HepG2 (cell line): ENCODE results near the gene SFMBT1. TPM values are rescaled to one million over a fixed set of nuclear protein-coding genes. Genes with fewer than 3 reads are reported as not detected.

Experiments used
- ATAC-seq: fragments of 200-7000 bp; cut with Tn5 transposase; 3 replicates; pipeline ENCODE4 v1.9.1; 2020; ENCODE audit warnings: mild to moderate bottlenecking, moderate library complexity
- BruUV-seq: library from RNA; stranded (reverse); fragments of 400-500 nt; replicated peaks from 2 replicates; lab custom pipeline; 2021; lab: Mats Ljungman, UMichigan
- CTCF ChIA-PET: fragments of 300-600 bp; formaldehyde crosslinking; extraction: SDS; loops from one replicate; lab custom pipeline; 2021; ENCODE audit warnings: low total read pairs, inconsistent platforms, low intra/inter-chr PET ratio; lab: Yijun Ruan, JAX
- POLR2A ChIA-PET: fragments of 350-600 bp; sonication (Branson Sonifier 250); formaldehyde crosslinking; loops from one replicate; lab custom pipeline; 2020; ENCODE audit warnings: antibody characterized with exemption, inconsistent platforms; lab: Yijun Ruan, JAX
- DNase-seq: peaks from one replicate; pipeline ENCODE4 v3.0.0-alpha.2; 2015; ENCODE audit warnings: low spot score
- FAIRE-seq: peaks from 3 replicates; lab custom pipeline; 2011; peaks lifted over from hg19 to GRCh38; lab: Jason Lieb, UNC
- H2AFZ ChIP-seq: one replicate; pipeline ENCODE4 v1.6.1; 2011; ENCODE audit warnings: low read length, inconsistent platforms
- H3K27ac ChIP-seq: fragments of 300-600 bp; 3 replicates; pipeline ENCODE4 v1.8.0; 2011; ENCODE audit warnings: mixed run types, mild to moderate bottlenecking, mixed read lengths, low read length, inconsistent platforms; ENCODE audit not compliant: insufficient read depth; ENCODE audit errors: extremely low read length
- H3K27me3 ChIP-seq, 2 experiments: fragments of 200-600 bp in 1 of 2; 2 replicates in 1 of 2; 3 replicates in 1 of 2; pipeline versions ENCODE4 v1.6.0 to v1.8.0; 2011; ENCODE audit warnings: low read length in 2 of 2, mild to moderate bottlenecking in 2 of 2, moderate library complexity in 2 of 2, inconsistent platforms in 1 of 2; ENCODE audit not compliant: insufficient read depth in 2 of 2, control insufficient read depth in 1 of 2
- H3K36me3 ChIP-seq, 2 experiments: fragments of 200-600 bp in 1 of 2; replicated peaks in 1 of 2; 2 replicates in 1 of 2; 3 replicates in 1 of 2; pipeline versions ENCODE4 v1.5.1 to v1.8.0; 2011; ENCODE audit warnings: low read length in 2 of 2, inconsistent platforms in 1 of 2; ENCODE audit not compliant: insufficient read depth in 2 of 2, control insufficient read depth in 1 of 2
- H3K4me1 ChIP-seq: 2 replicates; pipeline ENCODE4 v1.5.1; 2012; ENCODE audit warnings: low read length, inconsistent platforms; ENCODE audit not compliant: insufficient read depth
- H3K4me2 ChIP-seq: 2 replicates; pipeline ENCODE4 v1.6.0; 2011; ENCODE audit warnings: low read depth, low read length, inconsistent platforms
- H3K4me3 ChIP-seq, 3 experiments: fragments of 200-600 bp in 1 of 3; sonication (generic), shearing (Covaris generic) in 1 of 3; replicated peaks in 1 of 3; 2 replicates each; pipeline ENCODE4 v1.5.1; 2011 to 2016; ENCODE audit warnings: low read length in 3 of 3, inconsistent platforms in 2 of 3, low read depth in 2 of 3, mild to moderate bottlenecking in 2 of 3, control low read depth in 1 of 3, mixed read lengths in 1 of 3; ENCODE audit not compliant: insufficient read depth in 1 of 3
- H3K79me2 ChIP-seq: one replicate; pipeline ENCODE4 v1.6.1; 2011; ENCODE audit warnings: low read length, inconsistent platforms; ENCODE audit not compliant: insufficient read depth
- H3K9ac ChIP-seq: 2 replicates; pipeline ENCODE4 v1.6.0; 2011; ENCODE audit warnings: mild to moderate bottlenecking, low read depth, low read length, inconsistent platforms; ENCODE audit not compliant: insufficient read depth
- H3K9me3 ChIP-seq: 2 replicates; pipeline ENCODE4 v1.5.1; 2012; ENCODE audit warnings: mild to moderate bottlenecking, low read length
- H4K20me1 ChIP-seq: 2 replicates; pipeline ENCODE4 v1.6.0; 2011; ENCODE audit warnings: inconsistent platforms, mild to moderate bottlenecking, low read length, moderate library complexity; ENCODE audit not compliant: insufficient read depth
- CEBPB ChIP-seq: IDR thresholded peaks from 2 replicates; pipeline ENCODE4 v1.6.1; 2011; ENCODE audit warnings: low read depth, low read length, improper control_type of control experiment, borderline replicate concordance
- E2F2 ChIP-seq: sonication (generic); formaldehyde crosslinking; IDR thresholded peaks from 2 replicates; pipeline ENCODE4 v1.4.0; 2020; ENCODE audit warnings: missing genetic modification reagents, borderline replicate concordance
- HNRNPLL ChIP-seq: fragments of 200-400 bp; formaldehyde crosslinking; IDR thresholded peaks from 2 replicates; pipeline ENCODE4 v1.6.1; 2017; ENCODE audit warnings: mild to moderate bottlenecking, low read depth, low read length; ENCODE audit not compliant: poor library complexity, severe bottlenecking
- MED13 ChIP-seq: sonication (generic); formaldehyde crosslinking; IDR thresholded peaks from 2 replicates; pipeline ENCODE4 v1.5.0; 2020; ENCODE audit warnings: missing genetic modification reagents
- MXD4 ChIP-seq: IDR thresholded peaks from 2 replicates; pipeline ENCODE4 v1.6.1; 2016; ENCODE audit warnings: mild to moderate bottlenecking, missing biosample characterization, missing genetic modification reagents
- NFYC ChIP-seq: IDR thresholded peaks from 2 replicates; pipeline ENCODE4 v1.6.1; 2016; ENCODE audit warnings: missing genetic modification reagents, missing compliant biosample characterization
- PLSCR1 ChIP-seq: sonication (generic); formaldehyde crosslinking; IDR thresholded peaks from 2 replicates; pipeline ENCODE4 v1.5.0; 2020; ENCODE audit warnings: missing genetic modification reagents, mild to moderate bottlenecking, borderline replicate concordance
- TARDBP ChIP-seq: sonication (generic); formaldehyde crosslinking; IDR thresholded peaks from 2 replicates; pipeline ENCODE4 v1.8.0; 2022; ENCODE audit warnings: mild to moderate bottlenecking, missing genetic modification reagents
- TFDP2 ChIP-seq: sonication (generic); formaldehyde crosslinking; IDR thresholded peaks from 2 replicates; pipeline ENCODE4 v1.4.0; 2020; ENCODE audit warnings: missing genetic modification reagents
- XBP1 ChIP-seq: sonication (generic); formaldehyde crosslinking; IDR thresholded peaks from 2 replicates; pipeline ENCODE4 v1.5.0; 2020; ENCODE audit warnings: missing genetic modification reagents
- ZBTB4 ChIP-seq: sonication (generic); formaldehyde crosslinking; IDR thresholded peaks from 2 replicates; pipeline ENCODE4 v1.4.0; 2020; ENCODE audit warnings: missing genetic modification reagents, mild to moderate bottlenecking, borderline replicate concordance
- ZNF224 ChIP-seq: sonication (generic); formaldehyde crosslinking; IDR thresholded peaks from 2 replicates; pipeline ENCODE4 v1.5.0; 2020; ENCODE audit warnings: mild to moderate bottlenecking, missing genetic modification reagents
- ZNF337 ChIP-seq: sonication (generic); formaldehyde crosslinking; IDR thresholded peaks from 2 replicates; pipeline ENCODE4 v1.5.1; 2020; ENCODE audit warnings: missing genetic modification reagents, low read depth, mild to moderate bottlenecking, borderline replicate concordance
- ZNF678 ChIP-seq: sonication (generic); formaldehyde crosslinking; IDR thresholded peaks from 2 replicates; pipeline ENCODE4 v1.4.0; 2020; ENCODE audit warnings: mild to moderate bottlenecking, missing genetic modification reagents
- ZNF782 ChIP-seq: sonication (generic); formaldehyde crosslinking; IDR thresholded peaks from 2 replicates; pipeline ENCODE4 v1.4.0; 2020; ENCODE audit warnings: missing genetic modification reagents, mild to moderate bottlenecking, borderline replicate concordance
- ZNF816 ChIP-seq: sonication (generic); formaldehyde crosslinking; IDR thresholded peaks from 2 replicates; pipeline ENCODE4 v1.8.0; 2022; ENCODE audit warnings: missing genetic modification reagents, mild to moderate bottlenecking, borderline replicate concordance
- WGBS: methylation state at CpG from one replicate; pipeline ENCODE4 v1.1.6; 2017; ENCODE audit warnings: low lambda C conversion rate; 5-methylcytosine and 5-hydroxymethylcytosine counted together
- in situ Hi-C: cut with HindIII; loops from 2 replicates; pipeline ENCODE4 v1.10.0; 2017; ENCODE audit warnings: low pct_unique_long_range_greater_than_20kb; ENCODE audit not compliant: extremely low pct_ligation_motif_present
- intact Hi-C: fragments of 100-400 bp; cut with micrococcal nuclease; formaldehyde crosslinking; loops from one replicate; pipeline ENCODE4 v1.10.0; 2022; ENCODE audit not compliant: unreplicated experiment
- polyA plus RNA-seq, 8 experiments: library from polyadenylated mRNA; depleted of rRNA in 3 of 8; stranded (reverse) in 7 of 8; unstranded in 1 of 8; fragments of >200 nt; fragmentation: Illumina TruSeq in 4 of 8; extraction: Trizol in 4 of 8; gene quantifications; 2 replicates each; pipeline versions ENCODE4 v1.2.1 to v1.2.3, GENCODE V29; 2011 to 2016; ENCODE audit warnings: low read depth in 4 of 8, missing spikeins in 1 of 8, mixed read lengths in 1 of 8; ENCODE audit not compliant: insufficient read depth in 1 of 8
- total RNA-seq, 5 experiments: library from RNA; depleted of rRNA; stranded (reverse); fragments of >200 nt; fragmentation: Illumina TruSeq; extraction: Trizol; gene quantifications; 2 replicates each; pipeline ENCODE4 v1.2.3, GENCODE V29; 2016; ENCODE audit warnings: low read depth in 1 of 5

Gene SFMBT1
- total and polyA plus RNA-seq, 2 of the 13 experiments (the other 11 are each of a cell fraction or from before 2014, with no cell fraction given) = 3.8 to 12.8 TPM

GRCh38 chr3:52920841-52921240 lies 125.0 kb downstream of the SFMBT1 start (continued):
- TF ChIP-seq TFDP2 (CRISPR knock-in tag) (no peak), PLSCR1 (no peak), MED13 (CRISPR knock-in tag) (no peak), E2F2 (no peak), NFYC (no peak)

- DNase-seq = no peak
- ChIA-PET CTCF (no interaction called here), POLR2A (no interaction called here)
- 93% methylated on average over 3 of the region's 3 CpGs for WGBS
- no peak for FAIRE-seq
- no peaks in the 10 kb centered on the region for H3K4me1 ChIP-seq
- H3K9me3 ChIP-seq = no peaks in the 10 kb centered on the region
- no TSS peak for BruUV-seq
- no peak overlapping the region for H2AFZ ChIP-seq
- in situ Hi-C loops (no loop called here), intact Hi-C loops (no loop called here)
- no peak overlapping the region for H3K4me2 ChIP-seq
- H3K36me3 ChIP-seq = peaks cover 2 to 59% of the 10 kb centered on the region in 2 experiments
- no peak overlapping the region for H3K27ac ChIP-seq
- H3K79me2 ChIP-seq = no peaks in the 10 kb centered on the region
- no peaks in the 10 kb centered on the region for H3K27me3 ChIP-seq
- no peak for ATAC-seq
- H3K4me3 ChIP-seq = no peak overlapping the region
- H3K9ac ChIP-seq = no peak overlapping the region
- H4K20me1 ChIP-seq = no peaks in the 10 kb centered on the region
- TF ChIP-seq CEBPB (no peak), MXD4 (CRISPR knock-in tag) (no peak), ZNF337 (no peak), ZNF816 (CRISPR knock-in tag) (no peak), ZNF224 (CRISPR knock-in tag) (no peak), ZBTB4 (CRISPR knock-in tag) (no peak), TARDBP (CRISPR knock-in tag) (no peak), HNRNPLL (no peak), ZNF782 (no peak), XBP1 (CRISPR knock-in tag) (no peak), ZNF678 (CRISPR knock-in tag) (no peak)
Measured at GRCh38 chr3:52917044-52917443, 128.8 kb downstream of the SFMBT1 start.
